DOHH2 (cell line): ENCODE data around the gene LAMA3.

Experiments
- H3F3A ChIP-seq: fragments of 200-600 bp; sonication (generic), shearing (Covaris generic); 2 replicates; pipeline ENCODE4 v1.6.0; 2016; ENCODE audit warnings: antibody characterized with exemption, mild to moderate bottlenecking; ENCODE audit not compliant: control insufficient read depth, insufficient read depth
- H3K27ac ChIP-seq: fragments of 200-600 bp; sonication (generic); 2 replicates; pipeline ENCODE4 v1.5.1; 2014; ENCODE audit warnings: low read depth, mild to moderate bottlenecking, low read length, moderate library complexity
- H3K27me3 ChIP-seq: fragments of 200-600 bp; sonication (generic); 2 replicates; pipeline ENCODE4 v1.6.1; 2014; ENCODE audit warnings: mild to moderate bottlenecking, low read length, mixed read lengths; ENCODE audit not compliant: control insufficient read depth
- H3K36me3 ChIP-seq: fragments of 200-600 bp; sonication (generic); 2 replicates; pipeline ENCODE4 v1.6.1; 2014; ENCODE audit warnings: mild to moderate bottlenecking, low read length, moderate library complexity, mixed read lengths; ENCODE audit not compliant: control insufficient read depth
- H3K4me1 ChIP-seq: fragments of 200-600 bp; sonication (generic); 2 replicates; pipeline ENCODE4 v1.6.1; 2014; ENCODE audit warnings: mild to moderate bottlenecking, low read length, mixed read lengths; ENCODE audit not compliant: control insufficient read depth
- H3K4me2 ChIP-seq: fragments of 200-600 bp; sonication (generic); 2 replicates; pipeline ENCODE4 v1.6.0; 2014; ENCODE audit warnings: mild to moderate bottlenecking, low read length, moderate library complexity
- H3K4me3 ChIP-seq: fragments of 200-600 bp; sonication (generic); 2 replicates; pipeline ENCODE4 v1.5.1; 2014; ENCODE audit warnings: mild to moderate bottlenecking, low read length, mixed read lengths
- H3K79me2 ChIP-seq: fragments of 200-600 bp; sonication (generic); 2 replicates; pipeline ENCODE4 v1.6.1; 2014; ENCODE audit warnings: mild to moderate bottlenecking, low read length, mixed read lengths; ENCODE audit not compliant: control insufficient read depth
- H3K9me2 ChIP-seq: fragments of 200-600 bp; sonication (generic); replicated peaks from 2 replicates; pipeline ENCODE4 v1.6.1; 2014; ENCODE audit warnings: mild to moderate bottlenecking, low read length, mixed read lengths; ENCODE audit not compliant: control insufficient read depth
- H3K9me3 ChIP-seq: fragments of 200-600 bp; sonication (generic); 2 replicates; pipeline ENCODE4 v1.6.1; 2014; ENCODE audit warnings: antibody characterized with exemption, low read length, mixed read lengths; ENCODE audit not compliant: control insufficient read depth, insufficient read depth
- H4K20me1 ChIP-seq: fragments of 200-600 bp; sonication (generic); 2 replicates; pipeline ENCODE4 v1.6.0; 2014; ENCODE audit warnings: low read depth, mild to moderate bottlenecking, antibody characterized with exemption, low read length, moderate library complexity; ENCODE audit not compliant: control insufficient read depth, insufficient read depth
- CTCF ChIP-seq: fragments of 200-600 bp; sonication (generic); IDR thresholded peaks from one replicate; pipeline ENCODE4 v1.5.1; 2014; ENCODE audit warnings: antibody characterized with exemption, mild to moderate bottlenecking, low read depth, low read length; ENCODE audit not compliant: poor library complexity, severe bottlenecking
- EZH2phosphoT487 ChIP-seq: fragments of 200-600 bp; sonication (generic); IDR thresholded peaks from 2 replicates; pipeline ENCODE4 v1.6.1; 2017; ENCODE audit warnings: borderline replicate concordance, mild to moderate bottlenecking, antibody characterized with exemption, low read length, moderate library complexity, mixed read lengths

The LAMA3 gene

GRCh38 chr18:23950644-23951043 is 261.4 kb downstream of the LAMA3 start:
- H3K27ac ChIP-seq, result no peak overlapping the region
- no peak overlapping the region for H3K4me2 ChIP-seq
- H3K9me3 ChIP-seq, result no peaks in the 10 kb centered on the region
- no peaks in the 10 kb centered on the region for H3K27me3 ChIP-seq
- H3K79me2 ChIP-seq, result no peaks in the 10 kb centered on the region
- no peaks in the 10 kb centered on the region for H3K36me3 ChIP-seq
- no peak overlapping the region for H3K4me3 ChIP-seq
- H4K20me1 ChIP-seq, result no peaks in the 10 kb centered on the region
- H3F3A ChIP-seq, result no peaks in the 10 kb centered on the region
- peaks cover 5% of the 10 kb centered on the region for H3K4me1 ChIP-seq
- TF ChIP-seq CTCF, result no peak
- TF ChIP-seq EZH2phosphoT487, result no peak
- no peaks in the 10 kb centered on the region for H3K9me2 ChIP-seq

GRCh38 chr18:23951206-23951605 is 262.0 kb downstream of the LAMA3 start:
- Histone ChIP-seq H3K4me3 (no peak overlapping the region), H3K27ac (no peak overlapping the region), H3K79me2 (no peaks in the 10 kb centered on the region), H3F3A (no peaks in the 10 kb centered on the region), H3K9me2 (no peaks in the 10 kb centered on the region), H3K36me3 (no peaks in the 10 kb centered on the region), H3K9me3 (no peaks in the 10 kb centered on the region), H3K27me3 (no peaks in the 10 kb centered on the region), H4K20me1 (no peaks in the 10 kb centered on the region), H3K4me2 (no peak overlapping the region), H3K4me1 (no peaks in the 10 kb centered on the region)
- no peak for TF ChIP-seq CTCF

GRCh38 chr18:23953984-23954383 is 264.7 kb downstream of the LAMA3 start:
- H3K79me2 ChIP-seq, result no peaks in the 10 kb centered on the region
- TF ChIP-seq EZH2phosphoT487 (no peak), CTCF (no peak)
- no peaks in the 10 kb centered on the region for H3K36me3 ChIP-seq
- H3K9me2 ChIP-seq, result no peaks in the 10 kb centered on the region
- H3K4me1 ChIP-seq, result no peaks in the 10 kb centered on the region
- H3K9me3 ChIP-seq, result no peaks in the 10 kb centered on the region
- H3K27ac ChIP-seq, result no peak overlapping the region
- H4K20me1 ChIP-seq, result no peaks in the 10 kb centered on the region
- H3K4me2 ChIP-seq, result no peak overlapping the region
- no peak overlapping the region for H3K4me3 ChIP-seq
- H3F3A ChIP-seq, result no peaks in the 10 kb centered on the region
- H3K27me3 ChIP-seq, result no peaks in the 10 kb centered on the region

GRCh38 chr18:23956483-23956882 is 267.2 kb downstream of the LAMA3 start:
- no peak overlapping the region for H3K4me3 ChIP-seq
- no peaks in the 10 kb centered on the region for H3K79me2 ChIP-seq
- H3K9me2 ChIP-seq, result no peaks in the 10 kb centered on the region
- TF ChIP-seq CTCF (no peak), EZH2phosphoT487 (no peak)
- H3K9me3 ChIP-seq, result no peaks in the 10 kb centered on the region
- H4K20me1 ChIP-seq, result no peaks in the 10 kb centered on the region
- no peaks in the 10 kb centered on the region for H3F3A ChIP-seq
- H3K27me3 ChIP-seq, result peaks cover 3% of the 10 kb centered on the region; the same call in 1 of the 2 replicates
- no peaks in the 10 kb centered on the region for H3K4me1 ChIP-seq
- no peak overlapping the region for H3K27ac ChIP-seq
- no peaks in the 10 kb centered on the region for H3K36me3 ChIP-seq
- H3K4me2 ChIP-seq, result no peak overlapping the region
